HG03039 (cell line): ENCODE data around the gene CHTF18.
"Not testable (repeated sequence)": the region's sequence is repeated elsewhere in the genome, so short reads cannot be mapped to it uniquely, and the experiment has no call there.

Experiments
- ATAC-seq: cut with Tn5 transposase; IDR thresholded peaks from one replicate; pipeline ENCODE4 v1.9.1; 2021; ENCODE audit warnings: mild to moderate bottlenecking, moderate library complexity; ENCODE audit not compliant: unreplicated experiment

The CHTF18 gene

DNA sequence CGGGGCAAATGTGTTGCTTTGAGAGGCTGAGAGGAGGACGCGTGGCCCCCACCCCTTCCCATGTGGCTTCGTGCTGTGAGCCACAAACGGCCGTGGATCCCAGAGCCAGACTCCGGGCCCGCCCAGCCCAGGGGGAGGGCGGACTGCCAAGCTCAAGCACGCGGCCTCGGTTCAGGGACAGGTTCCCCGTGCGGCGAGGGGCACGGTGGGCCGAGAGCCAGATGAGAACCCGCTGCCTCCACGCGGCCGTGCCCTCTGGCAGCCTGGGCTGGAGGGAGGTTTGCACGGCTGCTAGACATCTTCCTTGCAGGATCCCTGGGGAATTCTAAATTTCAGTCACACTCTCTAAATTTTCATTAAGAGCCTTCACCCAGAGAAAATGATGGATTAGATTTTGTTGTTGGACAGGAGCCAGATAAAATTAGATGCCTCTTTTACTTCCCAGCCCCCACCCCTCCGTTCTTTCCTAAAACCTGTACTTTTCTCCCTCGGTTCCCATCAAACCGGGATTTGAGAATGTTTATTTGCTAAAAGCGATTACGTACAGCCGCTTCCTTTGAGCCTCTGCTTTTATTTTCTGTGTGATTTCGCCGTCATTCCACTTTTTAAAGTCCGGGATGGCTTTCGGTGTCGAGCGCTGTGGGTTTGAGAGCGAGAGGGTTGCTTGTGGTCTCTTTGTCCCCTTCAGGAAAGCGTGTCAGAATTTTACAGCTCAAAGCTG is 37.1 kb downstream of the CHTF18 start:
- ATAC-seq, result no peak

DNA sequence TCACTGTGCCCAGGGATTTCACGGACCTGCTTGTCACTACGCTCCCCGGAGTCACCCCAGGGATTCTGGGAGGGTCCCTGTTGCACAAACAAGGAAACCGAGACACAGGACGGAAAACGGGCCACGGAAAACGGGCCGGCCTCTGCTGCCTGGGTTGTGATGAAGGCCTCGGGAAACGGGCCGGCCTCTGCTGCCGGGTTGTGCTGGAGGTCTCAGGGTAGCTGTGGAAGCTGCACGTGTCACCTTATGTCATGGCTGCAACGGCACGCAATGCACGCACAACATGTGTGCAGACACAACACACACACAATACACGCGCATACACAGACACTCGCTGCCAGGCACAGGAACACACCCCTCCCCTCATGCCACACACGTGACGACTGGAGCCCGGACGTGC is 39.1 kb downstream of the CHTF18 start:
- ATAC-seq, result no peak

DNA sequence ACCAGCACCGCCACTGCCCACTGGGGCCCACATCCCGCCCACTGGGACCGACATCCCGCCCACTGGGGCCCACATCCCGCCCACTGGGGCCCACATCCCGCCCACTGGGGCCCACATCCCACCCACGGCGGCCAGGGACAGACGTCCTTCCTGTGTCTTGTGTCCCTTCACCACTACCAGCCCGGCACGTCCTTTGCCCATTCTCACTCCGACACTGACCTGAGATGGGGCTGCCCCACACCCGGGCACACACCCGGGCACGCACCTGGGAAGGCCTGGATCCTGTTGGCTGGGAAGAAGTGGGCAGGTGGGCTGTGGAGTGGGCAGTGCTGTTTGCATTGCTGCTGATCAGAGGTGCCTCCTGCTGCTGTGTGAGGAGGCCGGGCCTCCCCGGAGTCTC is 40.5 kb downstream of the CHTF18 start:
- no peak for ATAC-seq

DNA sequence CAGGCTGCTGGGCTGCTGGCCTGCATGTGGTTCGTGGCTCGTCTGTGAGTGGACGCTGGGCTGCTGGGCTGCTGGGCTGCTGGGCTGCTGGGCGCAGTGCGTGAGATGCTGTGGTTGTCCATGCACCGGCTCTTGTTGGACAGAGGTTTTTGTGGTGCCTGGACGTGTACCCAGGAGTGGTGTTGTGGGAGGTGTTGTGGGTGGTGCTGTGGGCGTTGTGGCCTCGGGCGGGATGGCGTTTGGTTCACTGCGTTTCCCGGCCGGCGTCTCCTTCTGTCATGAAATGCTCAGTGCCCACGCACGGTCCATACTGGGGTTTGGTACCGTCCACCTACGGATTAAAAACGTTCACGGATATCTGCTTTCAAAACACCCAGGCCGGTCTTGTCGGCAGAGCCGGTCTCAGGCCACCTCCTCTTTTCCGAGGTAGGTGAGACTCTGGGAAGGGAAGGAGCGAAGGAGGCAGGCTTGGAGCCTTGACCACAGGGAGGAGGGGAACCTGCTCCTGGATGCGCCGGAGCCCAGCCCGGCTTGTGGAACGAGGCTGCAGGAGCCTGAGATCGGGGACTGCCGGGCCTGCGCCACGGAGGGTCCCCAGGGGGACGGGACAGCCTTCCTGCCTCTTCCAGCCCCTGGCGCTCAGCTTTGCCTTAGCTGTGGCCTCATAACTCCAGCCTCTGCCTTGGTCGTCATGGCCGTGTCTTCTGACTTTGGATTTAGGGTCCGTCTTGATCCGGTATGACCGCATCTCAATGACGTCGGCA is 41.9 kb downstream of the CHTF18 start:
- no peak for ATAC-seq

DNA sequence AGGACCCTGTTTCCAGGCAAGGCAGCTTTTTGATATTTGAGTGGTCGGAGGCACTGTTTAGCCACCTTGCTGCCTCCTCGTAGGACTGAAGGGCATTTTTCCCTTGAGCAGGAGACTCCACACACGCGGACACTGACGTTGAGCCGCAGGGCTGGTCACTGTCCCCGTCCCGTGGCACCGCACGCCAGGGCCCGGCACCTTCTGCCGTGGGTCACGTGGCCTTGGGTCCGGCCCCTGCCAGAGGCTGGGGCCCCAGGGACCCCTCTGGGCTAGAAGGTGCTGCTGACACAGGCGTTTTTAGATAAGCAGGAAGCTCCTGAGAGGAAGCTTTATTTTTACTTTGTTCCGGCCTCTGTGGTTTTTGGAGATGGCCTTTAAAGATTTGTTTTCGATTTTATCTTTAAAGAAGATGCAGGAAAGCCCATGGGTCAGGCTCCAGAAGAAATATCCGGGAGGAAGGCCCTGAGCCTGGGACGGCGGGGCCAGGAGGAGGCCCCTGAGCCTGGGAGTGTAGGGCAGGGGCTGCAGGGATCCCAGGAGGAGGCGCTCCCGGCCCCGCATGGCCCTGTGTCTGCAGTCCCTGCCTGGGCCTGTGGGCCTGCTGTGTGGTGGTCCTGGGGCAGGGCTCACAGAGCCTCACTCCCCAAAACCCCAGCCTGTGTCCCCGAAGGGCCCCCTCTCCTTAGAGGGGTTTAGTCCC is 42.6 kb downstream of the CHTF18 start:
- no peak for ATAC-seq

DNA sequence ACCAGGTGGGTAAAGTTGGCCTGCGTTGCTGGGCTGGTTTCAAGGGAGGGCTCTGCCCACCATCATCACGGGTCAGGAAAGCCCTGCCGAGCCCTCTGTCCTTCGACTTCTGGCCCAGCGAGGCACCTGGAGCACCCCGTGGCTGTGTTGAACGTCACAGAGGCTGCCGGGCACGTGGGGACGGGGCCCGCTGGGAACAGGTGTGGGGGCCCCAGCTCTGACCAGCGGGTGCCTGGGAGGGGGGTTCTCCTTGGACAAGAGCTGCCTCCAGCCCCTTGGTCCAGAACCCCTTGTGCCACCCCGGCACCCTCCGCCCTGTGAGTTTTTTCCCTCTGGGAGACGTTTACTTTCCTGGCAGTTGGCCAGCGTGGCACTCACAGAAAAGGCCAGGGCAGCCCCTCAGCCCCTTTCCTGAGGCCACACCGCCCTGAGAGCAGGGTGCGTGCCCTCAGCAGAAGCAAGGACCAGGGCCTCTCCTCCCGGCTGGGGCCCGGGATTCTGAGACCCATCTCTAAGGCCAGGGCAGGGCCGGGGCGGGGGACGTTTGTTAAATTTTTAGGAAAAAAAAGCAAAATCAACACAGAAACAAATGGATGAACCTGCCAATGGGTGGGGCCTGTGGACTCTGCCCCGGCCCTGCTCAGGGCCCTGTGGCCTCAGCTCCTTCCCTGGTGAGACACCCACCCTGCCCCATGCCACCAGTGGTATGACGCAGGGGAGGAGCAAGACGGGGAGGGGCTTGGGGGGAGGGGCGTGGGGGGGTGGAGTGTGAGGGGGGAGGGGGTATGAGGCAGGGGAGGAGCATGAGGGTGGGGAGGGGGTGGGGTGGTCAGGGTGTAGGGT is 43.4 kb downstream of the CHTF18 start:
- no peak for ATAC-seq

DNA sequence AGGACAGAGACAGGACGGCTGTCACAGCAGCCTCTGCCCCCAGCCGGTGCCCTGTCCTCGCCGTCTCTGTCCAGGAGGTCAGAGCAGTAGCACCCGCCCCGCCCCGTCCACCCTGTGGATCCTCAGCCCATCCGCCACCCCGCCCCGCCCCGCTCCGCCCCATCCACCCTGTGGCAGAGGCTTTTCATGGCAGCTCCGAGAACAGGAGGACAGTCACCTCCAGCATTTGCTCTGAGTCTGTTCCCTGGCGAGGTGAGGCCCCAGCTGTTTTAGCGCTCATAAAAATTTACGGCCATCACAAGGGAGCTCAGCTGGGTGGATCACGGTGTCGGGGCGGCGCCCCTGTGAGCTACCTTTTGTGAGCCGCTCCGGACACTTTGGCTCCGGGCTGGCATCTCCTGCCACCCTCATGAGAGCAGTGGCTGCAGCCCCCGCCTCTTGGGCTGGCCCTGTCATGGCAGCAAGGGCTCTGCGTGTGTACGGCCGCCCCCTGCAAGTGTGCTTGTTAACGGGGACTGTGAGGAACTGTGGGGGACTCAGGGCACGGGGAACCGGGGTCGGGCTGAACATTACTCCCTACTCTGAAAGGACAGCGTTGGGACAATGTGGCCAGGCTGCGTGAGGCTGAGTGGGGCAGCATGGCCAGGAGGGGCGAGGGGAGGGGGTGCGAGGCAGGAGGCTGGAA is 44.4 kb downstream of the CHTF18 start:
- ATAC-seq, result no peak

DNA sequence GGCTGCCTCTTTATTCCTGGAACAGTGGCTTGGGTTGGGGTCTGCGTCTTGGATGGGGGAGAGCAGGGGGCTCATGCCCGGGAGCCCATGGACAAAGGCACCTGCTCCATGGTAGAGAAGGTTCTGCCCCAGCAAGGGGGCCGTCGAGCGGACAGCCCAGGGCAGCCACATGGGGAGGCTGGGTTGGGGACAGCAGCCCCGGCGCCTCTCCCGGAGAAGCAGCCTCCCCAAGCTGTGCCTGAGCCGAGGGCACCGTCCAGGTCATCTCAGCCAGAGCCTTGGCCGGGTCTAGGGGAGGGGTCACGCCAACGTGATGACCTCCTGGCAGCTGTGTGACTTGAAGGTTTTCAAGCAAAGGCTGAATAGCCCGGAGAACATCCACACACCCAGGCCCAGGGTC is 45.0 kb downstream of the CHTF18 start:
- no peak for ATAC-seq

DNA sequence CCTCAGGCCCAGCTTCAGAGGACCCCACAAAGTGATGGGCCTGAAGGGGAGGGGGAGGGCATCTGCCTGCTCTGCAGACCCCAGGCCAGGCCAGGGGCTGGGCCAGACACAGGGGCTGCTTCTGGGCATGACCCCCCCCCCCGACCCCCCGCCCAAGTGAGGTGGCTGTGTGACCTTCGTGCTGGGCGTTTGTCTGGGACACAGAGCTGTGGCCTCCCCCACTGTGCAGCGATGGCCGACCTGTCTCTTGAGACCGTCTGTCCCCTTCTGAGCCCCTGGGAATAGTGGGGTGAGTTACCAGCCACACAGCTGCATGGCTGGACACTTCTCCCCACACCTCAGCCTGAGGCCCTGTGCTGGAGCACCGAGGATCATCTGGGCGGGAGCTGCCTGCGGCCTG is 47.0 kb downstream of the CHTF18 start:
- no peak for ATAC-seq

DNA sequence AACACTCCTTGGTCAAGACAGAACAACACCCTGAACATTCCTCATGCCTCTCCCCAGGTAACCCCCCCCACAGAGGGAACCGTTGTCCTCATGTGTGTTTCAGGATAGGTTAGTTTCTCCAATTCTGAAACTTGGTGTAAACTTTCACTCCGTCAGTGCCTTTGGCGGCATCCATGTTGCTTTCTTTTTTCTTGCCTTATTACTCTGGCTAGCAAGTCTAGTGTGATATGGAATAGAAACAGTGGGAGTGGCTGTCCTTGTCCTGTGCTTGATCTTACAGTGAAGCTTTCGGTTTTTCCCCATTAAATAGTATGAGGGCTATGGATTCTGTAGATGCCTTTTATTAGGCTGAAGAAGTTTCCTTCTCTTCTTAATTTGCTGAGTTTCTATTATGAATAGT is 47.8 kb downstream of the CHTF18 start:
- no peak for ATAC-seq

DNA sequence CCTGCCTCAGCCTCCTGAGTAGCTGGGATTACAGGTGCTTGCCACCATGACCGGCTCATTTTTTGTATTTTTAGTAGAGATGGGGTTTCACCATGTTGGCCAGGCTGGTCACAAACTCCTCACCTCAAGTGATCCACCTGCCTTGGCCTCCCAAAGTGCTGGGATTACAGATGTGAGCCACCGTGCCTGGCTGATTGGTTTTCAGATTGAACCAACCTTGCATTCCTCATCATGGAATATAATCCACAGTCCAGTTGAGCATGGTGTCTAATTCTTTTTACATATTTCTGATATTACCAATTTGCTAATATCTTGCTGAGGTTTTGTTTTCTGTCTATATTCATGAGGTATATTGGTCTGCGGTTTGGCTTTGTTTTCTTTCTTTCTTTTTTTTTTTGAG is 48.4 kb downstream of the CHTF18 start:
- ATAC-seq, result not testable (repeated sequence)

DNA sequence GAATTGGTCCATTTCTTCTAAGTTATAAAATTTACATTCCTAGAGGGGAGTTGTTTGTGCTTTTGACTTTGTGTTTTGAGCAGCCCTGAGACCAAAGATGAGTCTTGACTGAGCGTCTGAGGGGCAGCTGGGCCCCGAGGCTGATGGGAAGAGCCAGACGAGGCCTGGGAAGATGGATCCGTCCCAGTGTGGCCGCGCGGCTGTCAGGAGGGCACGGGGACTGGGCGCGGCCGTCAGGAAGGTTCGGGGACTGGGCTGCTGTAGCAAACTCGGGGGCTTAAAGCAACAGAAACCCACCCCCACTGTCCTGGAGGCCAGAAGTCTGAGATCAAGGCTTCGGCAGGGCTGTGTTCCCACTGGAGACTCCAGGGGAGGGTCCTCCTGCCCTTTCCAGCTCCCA is 50.3 kb downstream of the CHTF18 start:
- ATAC-seq, result no peak

DNA sequence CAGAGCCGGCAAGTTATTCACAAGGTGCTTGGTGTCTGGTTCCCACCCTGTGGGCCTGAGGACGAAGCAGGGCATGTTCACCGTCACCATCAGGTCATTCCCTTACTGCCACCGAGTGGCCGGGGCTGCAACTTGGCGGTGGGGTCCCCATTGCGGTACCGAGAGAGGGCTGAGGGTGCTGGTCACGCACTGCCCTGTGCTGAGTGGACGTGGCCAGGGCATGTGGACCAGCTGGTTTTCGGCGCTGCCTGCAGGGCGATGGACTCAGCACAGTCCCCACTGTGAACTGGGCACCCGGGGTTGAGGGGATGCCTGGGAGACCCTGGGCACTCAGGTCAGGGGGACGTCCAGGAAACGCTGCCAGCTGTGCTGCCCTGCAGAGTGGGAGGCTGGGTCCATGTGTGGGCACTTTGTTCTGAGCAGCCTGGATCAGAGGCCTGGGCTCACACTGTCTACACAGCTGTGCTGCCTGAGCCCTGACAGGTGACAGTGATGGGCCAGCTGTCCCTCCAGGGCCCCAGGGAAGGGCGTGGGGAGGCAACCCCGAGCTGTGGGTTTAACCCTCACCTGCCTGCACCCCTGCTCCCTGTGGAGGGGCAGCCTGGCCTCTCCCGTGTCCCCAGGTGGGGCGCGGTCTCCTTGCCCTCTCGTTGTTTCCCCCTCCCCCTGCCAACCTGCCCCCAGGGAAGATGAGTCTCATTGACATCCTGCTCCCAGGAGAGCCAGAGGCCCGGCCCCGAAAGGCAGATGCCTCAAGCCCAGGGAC is 51.4 kb downstream of the CHTF18 start:
- ATAC-seq, result no peak

DNA sequence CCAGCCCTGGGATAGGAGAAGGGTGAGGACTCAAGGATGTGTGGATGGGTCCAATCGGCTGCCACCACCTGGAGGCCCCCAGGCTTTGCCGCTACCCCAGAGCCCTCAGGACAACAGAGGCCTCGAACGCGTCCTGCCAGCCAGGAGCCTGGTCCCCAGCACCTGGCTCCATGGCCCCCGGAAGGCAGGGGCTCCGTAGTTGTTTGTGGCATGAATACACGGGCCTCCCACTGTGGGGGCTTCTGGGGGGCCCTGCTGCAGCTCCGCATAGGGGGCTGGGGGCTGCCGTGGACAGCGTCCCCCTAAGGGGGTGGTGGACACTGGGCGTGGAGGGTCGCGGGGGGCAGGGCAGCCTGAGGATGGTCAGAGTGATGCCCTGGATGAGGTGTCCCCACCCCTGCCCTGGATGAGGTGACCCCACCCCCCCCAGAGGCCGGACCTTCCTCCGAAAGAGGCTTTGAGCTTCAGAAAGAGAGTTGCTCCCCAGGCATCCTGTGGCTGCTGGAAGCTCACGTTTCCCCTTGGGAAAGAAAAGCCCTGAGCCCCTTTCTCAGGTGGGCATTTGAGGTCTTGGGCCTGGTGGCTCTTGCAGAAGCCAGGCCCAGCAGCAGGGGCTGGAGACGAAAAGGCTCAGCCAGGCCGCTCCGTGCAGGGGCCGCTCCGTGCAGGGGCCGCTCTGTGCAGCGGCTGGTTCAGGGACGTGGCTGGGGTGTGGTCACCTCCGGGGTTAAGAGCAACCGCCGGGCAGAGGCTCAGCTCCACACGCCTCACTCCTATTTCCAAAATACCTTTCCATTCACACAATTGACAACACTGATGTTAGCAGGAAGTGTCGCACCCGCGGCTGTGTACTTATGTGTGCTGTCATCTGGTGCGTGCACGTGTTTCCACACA is 52.4 kb downstream of the CHTF18 start:
- no peak for ATAC-seq

DNA sequence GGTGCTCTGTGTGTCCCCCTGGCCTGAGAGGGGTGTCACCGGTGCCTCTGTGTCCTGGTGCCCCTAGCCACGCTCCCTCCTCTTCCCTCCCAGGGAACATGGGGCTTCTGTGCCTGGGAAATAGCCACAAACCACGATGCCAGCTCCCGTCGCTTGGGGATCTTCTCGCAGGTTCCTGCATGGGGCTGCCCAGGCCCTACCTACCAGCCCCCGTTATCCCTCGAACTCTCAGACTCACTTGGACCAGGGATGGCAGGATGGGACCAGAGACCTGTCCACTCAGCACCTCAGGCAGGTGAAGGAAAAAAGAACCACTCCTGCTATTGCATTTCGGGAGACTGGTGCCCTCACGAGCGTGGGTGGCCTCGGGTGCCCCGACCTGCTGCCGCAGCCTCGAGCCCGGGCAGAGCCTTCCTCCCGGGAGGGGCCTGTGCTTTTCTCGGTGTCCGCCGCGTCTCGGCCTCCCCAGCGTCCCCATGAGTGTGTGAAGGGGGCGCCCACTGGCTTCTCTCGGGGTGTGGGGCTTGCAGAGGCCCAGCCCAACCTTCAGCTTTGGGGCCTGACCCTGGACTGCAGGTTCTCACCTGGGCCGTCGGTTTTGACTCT is 53.1 kb downstream of the CHTF18 start:
- no peak for ATAC-seq

DNA sequence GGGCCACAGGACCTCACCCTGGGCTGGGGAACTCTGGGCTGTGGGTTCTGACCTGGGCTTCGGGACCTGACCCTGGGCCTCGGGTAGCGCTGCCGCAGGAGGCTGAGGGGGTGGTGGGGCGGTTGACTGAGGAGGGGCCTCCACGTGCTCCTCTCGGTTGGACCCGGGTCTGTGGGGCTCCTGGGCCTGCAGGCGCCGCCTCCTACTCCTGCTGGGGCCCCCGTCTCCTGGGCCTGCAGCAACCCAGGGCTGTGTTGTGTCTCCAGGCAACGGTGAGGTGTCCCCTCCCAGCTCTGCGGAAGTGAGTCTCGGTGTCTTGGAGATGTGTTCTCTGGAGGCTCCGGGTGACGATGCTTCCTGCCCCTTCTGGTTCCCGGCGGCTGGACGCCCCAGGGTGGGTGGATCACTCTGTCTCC is 53.6 kb downstream of the CHTF18 start:
- no peak for ATAC-seq

DNA sequence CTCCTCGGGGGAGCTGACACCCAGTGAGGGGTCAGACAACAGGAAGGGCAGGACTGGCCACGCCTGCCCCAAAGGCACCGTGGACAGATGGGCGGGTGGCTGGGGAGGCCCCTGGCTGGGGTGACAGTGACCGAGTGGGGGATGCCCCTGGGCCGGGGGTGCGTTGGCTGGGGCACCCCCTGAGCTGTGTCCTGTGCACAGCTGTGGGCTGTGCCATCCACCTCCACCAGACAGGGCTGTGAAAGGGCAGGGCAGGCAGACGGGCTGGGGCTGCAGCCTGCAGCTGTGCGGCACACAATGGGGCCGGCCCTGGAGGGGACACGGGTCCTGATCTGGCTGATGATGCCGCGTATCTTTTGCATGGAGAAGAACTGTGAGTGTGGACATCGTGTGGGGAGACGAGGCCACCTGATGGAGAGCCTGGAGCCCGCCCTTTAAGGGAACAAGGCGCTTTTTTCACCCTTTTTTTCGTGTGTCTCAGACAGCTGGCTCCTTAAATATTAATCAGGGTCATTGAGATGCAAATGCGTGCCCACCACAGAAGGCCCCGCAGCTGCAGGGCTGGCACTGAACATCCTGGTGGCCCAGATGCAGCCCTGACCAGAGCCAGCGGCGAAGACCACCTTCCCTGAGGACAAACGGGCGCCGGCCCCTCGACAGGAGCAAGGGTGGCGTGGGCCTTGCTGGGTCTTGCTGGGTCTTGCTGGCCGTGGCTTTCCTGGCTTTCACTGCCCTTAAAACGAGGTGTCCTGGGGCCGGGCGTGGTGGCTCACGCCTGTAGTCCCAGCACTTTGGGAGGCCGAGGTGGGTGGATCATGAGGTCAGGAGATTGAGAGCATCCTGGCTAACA is 54.5 kb downstream of the CHTF18 start:
- no peak for ATAC-seq
